ENCODE measurements around the gene LILRB3.

DNA sequence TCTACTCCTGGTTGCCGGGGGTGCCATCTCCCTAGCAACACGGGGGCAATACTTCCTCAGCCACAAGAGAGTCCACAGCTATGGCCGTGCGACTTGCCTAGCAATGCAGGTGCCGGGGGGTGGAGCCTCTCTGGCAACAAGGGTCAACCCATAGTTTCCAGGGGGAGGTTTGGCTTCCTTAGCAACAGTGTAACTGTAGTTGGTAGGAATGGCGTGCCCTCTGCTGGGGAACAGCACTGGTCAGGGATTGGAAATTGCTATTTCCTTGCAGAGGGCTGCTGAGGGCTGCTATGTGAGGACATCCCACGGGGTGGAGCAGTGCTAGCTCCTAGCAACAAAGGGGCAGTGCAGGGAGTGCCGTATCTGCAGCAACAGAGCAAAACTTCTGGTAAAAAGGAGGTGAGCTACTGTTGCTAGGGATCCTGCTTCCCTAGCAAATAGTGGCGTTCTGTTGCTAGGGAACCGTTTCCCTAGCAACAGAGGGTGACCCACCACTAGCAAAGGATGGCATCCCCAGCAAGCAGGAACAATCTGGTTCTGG, 42.8 kb downstream of the LILRB3 start:
- TF ChIP-seq, protein P1, sequence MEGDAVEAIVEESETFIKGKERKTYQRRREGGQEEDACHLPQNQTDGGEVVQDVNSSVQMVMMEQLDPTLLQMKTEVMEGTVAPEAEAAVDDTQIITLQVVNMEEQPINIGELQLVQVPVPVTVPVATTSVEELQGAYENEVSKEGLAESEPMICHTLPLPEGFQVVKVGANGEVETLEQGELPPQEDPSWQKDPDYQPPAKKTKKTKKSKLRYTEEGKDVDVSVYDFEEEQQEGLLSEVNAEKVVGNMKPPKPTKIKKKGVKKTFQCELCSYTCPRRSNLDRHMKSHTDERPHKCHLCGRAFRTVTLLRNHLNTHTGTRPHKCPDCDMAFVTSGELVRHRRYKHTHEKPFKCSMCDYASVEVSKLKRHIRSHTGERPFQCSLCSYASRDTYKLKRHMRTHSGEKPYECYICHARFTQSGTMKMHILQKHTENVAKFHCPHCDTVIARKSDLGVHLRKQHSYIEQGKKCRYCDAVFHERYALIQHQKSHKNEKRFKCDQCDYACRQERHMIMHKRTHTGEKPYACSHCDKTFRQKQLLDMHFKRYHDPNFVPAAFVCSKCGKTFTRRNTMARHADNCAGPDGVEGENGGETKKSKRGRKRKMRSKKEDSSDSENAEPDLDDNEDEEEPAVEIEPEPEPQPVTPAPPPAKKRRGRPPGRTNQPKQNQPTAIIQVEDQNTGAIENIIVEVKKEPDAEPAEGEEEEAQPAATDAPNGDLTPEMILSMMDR (IDR thresholded peaks at IDR 0.05; ENCODE audit: low read depth, low read length), result no peak
- no peak for TF ChIP-seq POLR2A (IDR thresholded peaks at IDR 0.05; ENCODE audit: extremely low read depth, insufficient read length)

All from NB4 (cell line).